GM12873 (cell line): Measurements from ENCODE around the gene PER3.

Experiments
- CTCF ChIP-seq: IDR thresholded peaks from 2 replicates; pipeline ENCODE4 v1.5.1; 2012; ENCODE audit warnings: low read depth, mild to moderate bottlenecking, moderate library complexity, low read length, control low read depth; ENCODE audit not compliant: insufficient read depth; ENCODE audit errors: missing control alignments

Gene PER3

GRCh38 chr1:7852804-7853683, 69.0 kb downstream of the PER3 start, which contains the start of gene UTS2:
Gene UTS2 (minus strand): TSS chr1:7853065. CDS start chr1:7853003, 62 bp downstream.
- no peak for TF ChIP-seq CTCF

GRCh38 chr1:7853684-7854026, 69.6 kb downstream of the PER3 start:
- TF ChIP-seq CTCF, result no peak

- no peak for TF ChIP-seq CTCF
These were observed 72.3 kb downstream of the PER3 start for GRCh38 chr1:7856345-7856744.

- TF ChIP-seq CTCF, result no peak
These were observed 72.9 kb downstream of the PER3 start for GRCh38 chr1:7857000-7857399.

- TF ChIP-seq CTCF, result no peak
These were observed 73.9 kb downstream of the PER3 start for GRCh38 chr1:7857985-7858384.

GRCh38 chr1:7859406-7859805, 75.3 kb downstream of the PER3 start:
- TF ChIP-seq CTCF, result no peak

GRCh38 chr1:7860130-7860529, 76.0 kb downstream of the PER3 start:
- no peak for TF ChIP-seq CTCF
